Activated naive CD4-positive, alpha-beta T cell (primary cell): ENCODE data around the gene AKNA.

Source experiments
- DNase-seq, 4 experiments: peaks; one replicate each; lab custom pipeline; 2025; lab: John Stamatoyannopoulos, UW

AKNA gene

GRCh38 chr9:114362394-114362793, 25.4 kb downstream of the AKNA start:
- no peak for DNase-seq

- no peak for DNase-seq
Measured at GRCh38 chr9:114361542-114361941, 26.2 kb downstream of the AKNA start.

- no peak for DNase-seq
Measured at GRCh38 chr9:114359801-114360200, 28.0 kb downstream of the AKNA start.

- DNase-seq, result no peak
Measured at GRCh38 chr9:114357911-114358328, 29.9 kb downstream of the AKNA start.

- DNase-seq, result no peak
Measured at GRCh38 chr9:114357360-114357759, 30.4 kb downstream of the AKNA start.

- DNase-seq, result no peak
Measured at GRCh38 chr9:114356792-114357191, 31.0 kb downstream of the AKNA start.

- DNase-seq, result no peak
Measured at GRCh38 chr9:114355821-114356220, 32.0 kb downstream of the AKNA start.

- no peak for DNase-seq
Measured at GRCh38 chr9:114351932-114352331, 35.9 kb downstream of the AKNA start.

GRCh38 chr9:114350636-114351401, 37.0 kb downstream of the AKNA start:
- no peak for DNase-seq

GRCh38 chr9:114349713-114350480, 37.9 kb downstream of the AKNA start:
- no peak for DNase-seq

- DNase-seq, result peak; percentile 12 to 38 (median 30)
Measured at GRCh38 chr9:114348906-114349482, 38.8 kb downstream of the AKNA start.

- DNase-seq, result no peak
Measured at GRCh38 chr9:114348261-114348905, 39.4 kb downstream of the AKNA start.

GRCh38 chr9:114347675-114348074, 40.1 kb downstream of the AKNA start:
- no peak for DNase-seq

- no peak for DNase-seq
Measured at GRCh38 chr9:114346146-114346545, 41.6 kb downstream of the AKNA start.

- no peak for DNase-seq
Measured at GRCh38 chr9:114345493-114346065, 42.2 kb downstream of the AKNA start.

- no peak for DNase-seq
Measured at GRCh38 chr9:114344692-114345091, 43.1 kb downstream of the AKNA start.

GRCh38 chr9:114344188-114344566, 43.6 kb downstream of the AKNA start:
- no peak for DNase-seq

- no peak for DNase-seq
Measured at GRCh38 chr9:114343471-114344187, 44.2 kb downstream of the AKNA start.

GRCh38 chr9:114342755-114343440, 44.9 kb downstream of the AKNA start:
- no peak for DNase-seq

- DNase-seq, result no peak
Measured at GRCh38 chr9:114341991-114342390, 45.8 kb downstream of the AKNA start.
